Transverse colon (tissue), 4 donors: ENCODE measurements around the gene NOTO.

ENCODE experiments used
- EP300 ChIP-seq: sonication (generic); formaldehyde crosslinking; IDR thresholded peaks from one replicate; pipeline ENCODE4 v1.6.1; 2017; ENCODE audit warnings: antibody characterized with exemption, low read depth
- POLR2A ChIP-seq: fragments of 450-650 bp; IDR thresholded peaks from one replicate; pipeline ENCODE4 v1.6.1; 2016; ENCODE audit warnings: antibody characterized with exemption, mild to moderate bottlenecking, moderate library complexity
- POLR2AphosphoS5 ChIP-seq, 3 donors: sonication (generic); formaldehyde crosslinking; IDR thresholded peaks; one replicate each; pipeline ENCODE4 v1.6.1; 2016; ENCODE audit warnings: antibody characterized with exemption in 3 of 3
- TF ChIP-seq, protein P1 (sequence below), 5 experiments: fragments of 200-600 bp in 3 of 5; fragments of 450-650 bp in 2 of 5; sonication (generic) in 3 of 5; IDR thresholded peaks; 1 replicate in 2 of 5; 2 replicates in 3 of 5; pipeline ENCODE4 v1.5.1; 2016 to 2017; ENCODE audit warnings: antibody characterized with exemption in 5 of 5, inconsistent platforms in 3 of 5, mild to moderate bottlenecking in 2 of 5, moderate library complexity in 1 of 5

DNA sequence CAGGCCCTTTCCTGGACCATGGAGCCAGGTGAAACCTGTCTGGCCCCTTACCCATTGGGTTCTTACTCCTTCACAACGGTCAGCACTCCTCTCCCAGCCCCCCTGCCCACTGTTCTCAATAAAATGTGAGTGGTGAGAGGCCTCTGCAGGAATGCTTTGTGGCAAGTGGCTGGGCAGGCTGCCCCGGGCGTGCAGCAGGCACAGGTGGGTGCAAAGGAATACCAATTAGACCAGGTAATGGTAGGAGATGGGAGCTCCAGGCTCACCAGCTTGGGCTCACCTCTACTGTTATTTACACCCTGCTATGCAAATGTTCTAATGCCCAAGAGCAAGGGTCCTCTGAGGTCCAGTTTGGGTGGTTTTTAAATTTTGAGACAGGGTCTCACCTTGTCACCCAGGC lies 24.7 kb downstream of the NOTO start:
- TF ChIP-seq, protein P1, sequence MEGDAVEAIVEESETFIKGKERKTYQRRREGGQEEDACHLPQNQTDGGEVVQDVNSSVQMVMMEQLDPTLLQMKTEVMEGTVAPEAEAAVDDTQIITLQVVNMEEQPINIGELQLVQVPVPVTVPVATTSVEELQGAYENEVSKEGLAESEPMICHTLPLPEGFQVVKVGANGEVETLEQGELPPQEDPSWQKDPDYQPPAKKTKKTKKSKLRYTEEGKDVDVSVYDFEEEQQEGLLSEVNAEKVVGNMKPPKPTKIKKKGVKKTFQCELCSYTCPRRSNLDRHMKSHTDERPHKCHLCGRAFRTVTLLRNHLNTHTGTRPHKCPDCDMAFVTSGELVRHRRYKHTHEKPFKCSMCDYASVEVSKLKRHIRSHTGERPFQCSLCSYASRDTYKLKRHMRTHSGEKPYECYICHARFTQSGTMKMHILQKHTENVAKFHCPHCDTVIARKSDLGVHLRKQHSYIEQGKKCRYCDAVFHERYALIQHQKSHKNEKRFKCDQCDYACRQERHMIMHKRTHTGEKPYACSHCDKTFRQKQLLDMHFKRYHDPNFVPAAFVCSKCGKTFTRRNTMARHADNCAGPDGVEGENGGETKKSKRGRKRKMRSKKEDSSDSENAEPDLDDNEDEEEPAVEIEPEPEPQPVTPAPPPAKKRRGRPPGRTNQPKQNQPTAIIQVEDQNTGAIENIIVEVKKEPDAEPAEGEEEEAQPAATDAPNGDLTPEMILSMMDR (IDR thresholded peaks at IDR 0.05) = no peak
- TF ChIP-seq EP300 (no peak), POLR2AphosphoS5 (IDR thresholded peaks at IDR 0.05) (no peak), POLR2A (no peak)
